ENCODE data around the gene NPEPPS.

Gene NPEPPS

GRCh38 chr17:47630614-47631013 is 99.7 kb downstream of the NPEPPS start:
- no peak overlapping the region for H3K4me3 ChIP-seq (ENCODE audit: low read depth, low read length)
- TF ChIP-seq POLR2A (IDR thresholded peaks at IDR 0.05; ENCODE audit: extremely low read depth, insufficient read length): no peak
- TF ChIP-seq MYC (IDR thresholded peaks at IDR 0.05; ENCODE audit: low read depth, low read length): no peak
- TF ChIP-seq, protein P1, sequence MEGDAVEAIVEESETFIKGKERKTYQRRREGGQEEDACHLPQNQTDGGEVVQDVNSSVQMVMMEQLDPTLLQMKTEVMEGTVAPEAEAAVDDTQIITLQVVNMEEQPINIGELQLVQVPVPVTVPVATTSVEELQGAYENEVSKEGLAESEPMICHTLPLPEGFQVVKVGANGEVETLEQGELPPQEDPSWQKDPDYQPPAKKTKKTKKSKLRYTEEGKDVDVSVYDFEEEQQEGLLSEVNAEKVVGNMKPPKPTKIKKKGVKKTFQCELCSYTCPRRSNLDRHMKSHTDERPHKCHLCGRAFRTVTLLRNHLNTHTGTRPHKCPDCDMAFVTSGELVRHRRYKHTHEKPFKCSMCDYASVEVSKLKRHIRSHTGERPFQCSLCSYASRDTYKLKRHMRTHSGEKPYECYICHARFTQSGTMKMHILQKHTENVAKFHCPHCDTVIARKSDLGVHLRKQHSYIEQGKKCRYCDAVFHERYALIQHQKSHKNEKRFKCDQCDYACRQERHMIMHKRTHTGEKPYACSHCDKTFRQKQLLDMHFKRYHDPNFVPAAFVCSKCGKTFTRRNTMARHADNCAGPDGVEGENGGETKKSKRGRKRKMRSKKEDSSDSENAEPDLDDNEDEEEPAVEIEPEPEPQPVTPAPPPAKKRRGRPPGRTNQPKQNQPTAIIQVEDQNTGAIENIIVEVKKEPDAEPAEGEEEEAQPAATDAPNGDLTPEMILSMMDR (IDR thresholded peaks at IDR 0.05; ENCODE audit: low read depth, low read length): no peak
- no peak for TF ChIP-seq MAX (IDR thresholded peaks at IDR 0.05; ENCODE audit: low read depth, low read length)
- no peak for DNase-seq (ENCODE audit: low read depth)

DNA sequence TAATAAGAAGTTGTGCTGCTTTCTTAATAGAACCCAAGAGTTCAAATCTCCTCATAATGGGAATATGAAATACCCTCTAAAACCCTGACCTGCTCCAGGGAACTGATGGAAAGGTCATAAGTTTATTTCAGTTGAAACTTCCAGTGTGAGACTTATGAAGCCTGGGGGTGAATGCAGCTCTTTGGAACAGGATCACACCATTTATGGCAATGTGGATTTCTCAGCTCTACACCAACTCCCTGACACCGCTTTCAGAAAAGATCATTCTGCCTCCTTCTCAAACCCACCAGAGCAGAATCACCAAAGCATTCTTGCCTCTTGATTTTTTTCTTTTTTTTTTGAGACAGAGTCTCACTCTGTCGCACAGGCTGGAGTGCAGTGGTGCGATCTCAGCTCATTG is 102.1 kb downstream of the NPEPPS start:
- TF ChIP-seq POLR2A (IDR thresholded peaks at IDR 0.05; ENCODE audit: extremely low read depth, insufficient read length) (no peak), MYC (IDR thresholded peaks at IDR 0.05; ENCODE audit: low read depth, low read length) (no peak), MAX (IDR thresholded peaks at IDR 0.05; ENCODE audit: low read depth, low read length) (no peak)
- TF ChIP-seq, protein P1 (IDR thresholded peaks at IDR 0.05; ENCODE audit: low read depth, low read length): no peak

GRCh38 chr17:47633996-47634395 is 103.1 kb downstream of the NPEPPS start:
- H3K4me3 ChIP-seq (ENCODE audit: low read depth, low read length): no peak overlapping the region
- DNase-seq (ENCODE audit: low read depth): no peak
- TF ChIP-seq MYC (IDR thresholded peaks at IDR 0.05; ENCODE audit: low read depth, low read length) (no peak), POLR2A (IDR thresholded peaks at IDR 0.05; ENCODE audit: extremely low read depth, insufficient read length) (no peak), MAX (IDR thresholded peaks at IDR 0.05; ENCODE audit: low read depth, low read length) (no peak)
- TF ChIP-seq, protein P1 (IDR thresholded peaks at IDR 0.05; ENCODE audit: low read depth, low read length): no peak

More for the DNA sequence above, 102.1 kb downstream of the NPEPPS start:
- no peak for DNase-seq (ENCODE audit: low read depth)
- H3K4me3 ChIP-seq (ENCODE audit: low read depth, low read length): no peak overlapping the region

DNA sequence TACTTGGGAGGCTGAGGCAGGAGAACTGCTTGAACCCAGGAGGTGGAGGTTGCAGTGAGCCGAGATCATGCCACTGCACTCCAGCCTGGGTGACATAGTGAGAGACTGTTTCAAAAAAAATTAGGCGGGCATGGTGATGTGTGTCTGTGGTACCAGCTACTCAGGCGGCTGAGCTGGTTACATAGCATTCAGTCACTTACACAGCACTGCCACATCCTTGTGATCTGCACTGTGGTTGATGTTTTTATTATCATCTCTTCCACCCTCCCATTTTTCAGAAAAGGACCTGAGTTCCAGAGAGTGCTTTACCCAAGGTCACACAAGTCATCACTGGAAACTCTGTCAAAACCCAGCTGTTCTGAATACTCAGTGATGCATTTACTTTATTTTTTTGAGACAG is 104.0 kb downstream of the NPEPPS start:
- no peak for TF ChIP-seq MAX (IDR thresholded peaks at IDR 0.05; ENCODE audit: low read depth, low read length)
- TF ChIP-seq, protein P1 (IDR thresholded peaks at IDR 0.05; ENCODE audit: low read depth, low read length): no peak
- no peak for TF ChIP-seq MYC (IDR thresholded peaks at IDR 0.05; ENCODE audit: low read depth, low read length)
- no peak for TF ChIP-seq POLR2A (IDR thresholded peaks at IDR 0.05; ENCODE audit: extremely low read depth, insufficient read length)
- DNase-seq (ENCODE audit: low read depth): no peak
- H3K4me3 ChIP-seq (ENCODE audit: low read depth, low read length): no peak overlapping the region

DNA sequence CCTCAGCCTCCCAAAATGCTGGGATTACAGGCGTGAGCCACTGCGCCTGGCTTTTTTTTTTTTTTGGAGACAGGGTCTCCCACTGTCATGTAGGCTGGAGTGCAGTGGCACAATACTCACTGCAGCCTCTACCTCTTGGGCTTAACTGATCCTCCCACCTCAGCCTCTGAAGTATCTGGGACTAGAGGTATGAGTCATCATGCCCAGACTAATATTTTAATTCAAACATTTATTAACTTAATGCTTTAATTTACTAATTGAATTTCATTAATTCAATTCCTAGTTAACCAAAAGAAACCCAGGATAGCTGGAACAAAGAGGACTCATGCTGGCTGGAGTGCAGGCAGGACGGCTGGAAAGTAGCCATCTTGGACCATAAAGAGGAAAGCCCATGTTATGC is 104.8 kb downstream of the NPEPPS start:
- DNase-seq (ENCODE audit: low read depth): no peak
- no peak overlapping the region for H3K4me3 ChIP-seq (ENCODE audit: low read depth, low read length)
- TF ChIP-seq MAX (IDR thresholded peaks at IDR 0.05; ENCODE audit: low read depth, low read length): no peak
- TF ChIP-seq POLR2A (IDR thresholded peaks at IDR 0.05; ENCODE audit: extremely low read depth, insufficient read length): no peak
- no peak for TF ChIP-seq MYC (IDR thresholded peaks at IDR 0.05; ENCODE audit: low read depth, low read length)

GRCh38 chr17:47636273-47637030 is 105.5 kb downstream of the NPEPPS start:
- DNase-seq (ENCODE audit: low read depth): no peak
- TF ChIP-seq MYC (IDR thresholded peaks at IDR 0.05; ENCODE audit: low read depth, low read length) (no peak), MAX (IDR thresholded peaks at IDR 0.05; ENCODE audit: low read depth, low read length) (no peak), POLR2A (IDR thresholded peaks at IDR 0.05; ENCODE audit: extremely low read depth, insufficient read length) (no peak)
- TF ChIP-seq, protein P1 (IDR thresholded peaks at IDR 0.05; ENCODE audit: low read depth, low read length): no peak
- no peak overlapping the region for H3K4me3 ChIP-seq (ENCODE audit: low read depth, low read length)
